Measurements from ENCODE around the gene TP53I13.

TP53I13 gene

DNA sequence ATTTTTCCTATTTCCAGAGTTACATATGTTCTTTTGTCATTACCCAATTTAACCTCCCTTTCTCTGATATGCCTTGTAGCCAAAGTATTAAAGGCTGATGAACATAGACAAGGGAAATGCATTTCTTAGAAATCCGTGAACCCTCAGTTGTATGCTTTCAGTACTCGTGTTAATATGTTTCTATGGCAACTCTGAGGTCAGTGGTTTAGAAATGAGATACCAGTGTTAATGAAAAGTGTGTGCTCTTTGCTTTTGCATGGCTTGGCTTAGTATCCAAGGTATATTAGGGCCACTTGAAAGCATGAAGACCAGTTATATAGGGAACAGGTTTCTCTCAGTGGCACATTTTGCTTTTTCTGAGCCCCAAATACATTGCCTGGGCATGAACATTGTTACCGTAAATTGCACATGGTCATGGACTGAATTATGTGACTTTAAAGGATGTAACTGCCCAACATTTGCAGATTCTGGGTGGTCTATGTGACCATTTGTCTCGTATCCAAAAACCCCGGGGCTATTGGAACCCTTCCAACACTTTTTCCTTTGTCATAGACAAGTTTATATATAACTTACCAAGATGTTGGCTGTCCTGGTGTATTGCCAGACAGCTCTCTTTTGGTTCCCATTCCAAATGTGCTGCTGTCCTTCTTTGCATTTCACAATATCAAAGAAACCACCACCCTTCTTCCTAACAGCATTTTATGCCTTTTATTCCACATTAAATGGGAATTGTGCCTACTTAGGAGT, 19.2 kb upstream of the TP53I13 start:
- TF ChIP-seq RARB (CRISPR knock-in tag; IDR thresholded peaks at IDR 0.05) (no peak), GLIS3 (CRISPR knock-in tag; IDR thresholded peaks at IDR 0.05) (no peak), SNAI2 (CRISPR knock-in tag; IDR thresholded peaks at IDR 0.05) (no peak), CSDC2 (CRISPR knock-in tag; IDR thresholded peaks at IDR 0.05) (no peak), ZNF70 (CRISPR knock-in tag; IDR thresholded peaks at IDR 0.05) (no peak), TCF4 (CRISPR knock-in tag; IDR thresholded peaks at IDR 0.05; ENCODE audit: borderline replicate concordance) (no peak), OSR1 (CRISPR knock-in tag; IDR thresholded peaks at IDR 0.05) (no peak), ESRRG (CRISPR knock-in tag; IDR thresholded peaks at IDR 0.05) (no peak), PATZ1 (CRISPR knock-in tag; IDR thresholded peaks at IDR 0.05; ENCODE audit: borderline replicate concordance) (no peak), PPARA (CRISPR knock-in tag; IDR thresholded peaks at IDR 0.05; ENCODE audit: borderline replicate concordance) (no peak), ZFP3 (CRISPR knock-in tag; IDR thresholded peaks at IDR 0.05) (no peak), TOX (CRISPR knock-in tag; IDR thresholded peaks at IDR 0.05; ENCODE audit: borderline replicate concordance) (no peak), ZC3H10 (CRISPR knock-in tag; IDR thresholded peaks at IDR 0.05) (no peak)
- TF ChIP-seq, protein P1, sequence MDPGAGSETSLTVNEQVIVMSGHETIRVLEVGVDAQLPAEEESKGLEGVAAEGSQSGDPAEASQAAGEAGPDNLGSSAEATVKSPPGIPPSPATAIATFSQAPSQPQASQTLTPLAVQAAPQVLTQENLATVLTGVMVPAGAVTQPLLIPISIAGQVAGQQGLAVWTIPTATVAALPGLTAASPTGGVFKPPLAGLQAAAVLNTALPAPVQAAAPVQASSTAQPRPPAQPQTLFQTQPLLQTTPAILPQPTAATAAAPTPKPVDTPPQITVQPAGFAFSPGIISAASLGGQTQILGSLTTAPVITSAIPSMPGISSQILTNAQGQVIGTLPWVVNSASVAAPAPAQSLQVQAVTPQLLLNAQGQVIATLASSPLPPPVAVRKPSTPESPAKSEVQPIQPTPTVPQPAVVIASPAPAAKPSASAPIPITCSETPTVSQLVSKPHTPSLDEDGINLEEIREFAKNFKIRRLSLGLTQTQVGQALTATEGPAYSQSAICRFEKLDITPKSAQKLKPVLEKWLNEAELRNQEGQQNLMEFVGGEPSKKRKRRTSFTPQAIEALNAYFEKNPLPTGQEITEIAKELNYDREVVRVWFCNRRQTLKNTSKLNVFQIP (CRISPR knock-in tag; IDR thresholded peaks at IDR 0.05; ENCODE audit: borderline replicate concordance, low read depth): no peak
- TF ChIP-seq, protein P2, sequence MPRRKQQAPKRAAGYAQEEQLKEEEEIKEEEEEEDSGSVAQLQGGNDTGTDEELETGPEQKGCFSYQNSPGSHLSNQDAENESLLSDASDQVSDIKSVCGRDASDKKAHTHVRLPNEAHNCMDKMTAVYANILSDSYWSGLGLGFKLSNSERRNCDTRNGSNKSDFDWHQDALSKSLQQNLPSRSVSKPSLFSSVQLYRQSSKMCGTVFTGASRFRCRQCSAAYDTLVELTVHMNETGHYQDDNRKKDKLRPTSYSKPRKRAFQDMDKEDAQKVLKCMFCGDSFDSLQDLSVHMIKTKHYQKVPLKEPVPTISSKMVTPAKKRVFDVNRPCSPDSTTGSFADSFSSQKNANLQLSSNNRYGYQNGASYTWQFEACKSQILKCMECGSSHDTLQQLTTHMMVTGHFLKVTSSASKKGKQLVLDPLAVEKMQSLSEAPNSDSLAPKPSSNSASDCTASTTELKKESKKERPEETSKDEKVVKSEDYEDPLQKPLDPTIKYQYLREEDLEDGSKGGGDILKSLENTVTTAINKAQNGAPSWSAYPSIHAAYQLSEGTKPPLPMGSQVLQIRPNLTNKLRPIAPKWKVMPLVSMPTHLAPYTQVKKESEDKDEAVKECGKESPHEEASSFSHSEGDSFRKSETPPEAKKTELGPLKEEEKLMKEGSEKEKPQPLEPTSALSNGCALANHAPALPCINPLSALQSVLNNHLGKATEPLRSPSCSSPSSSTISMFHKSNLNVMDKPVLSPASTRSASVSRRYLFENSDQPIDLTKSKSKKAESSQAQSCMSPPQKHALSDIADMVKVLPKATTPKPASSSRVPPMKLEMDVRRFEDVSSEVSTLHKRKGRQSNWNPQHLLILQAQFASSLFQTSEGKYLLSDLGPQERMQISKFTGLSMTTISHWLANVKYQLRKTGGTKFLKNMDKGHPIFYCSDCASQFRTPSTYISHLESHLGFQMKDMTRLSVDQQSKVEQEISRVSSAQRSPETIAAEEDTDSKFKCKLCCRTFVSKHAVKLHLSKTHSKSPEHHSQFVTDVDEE (CRISPR knock-in tag; IDR thresholded peaks at IDR 0.05): no peak
- peak; percentile 28; the same call in 2 of the 3 replicates for ATAC-seq

DNA sequence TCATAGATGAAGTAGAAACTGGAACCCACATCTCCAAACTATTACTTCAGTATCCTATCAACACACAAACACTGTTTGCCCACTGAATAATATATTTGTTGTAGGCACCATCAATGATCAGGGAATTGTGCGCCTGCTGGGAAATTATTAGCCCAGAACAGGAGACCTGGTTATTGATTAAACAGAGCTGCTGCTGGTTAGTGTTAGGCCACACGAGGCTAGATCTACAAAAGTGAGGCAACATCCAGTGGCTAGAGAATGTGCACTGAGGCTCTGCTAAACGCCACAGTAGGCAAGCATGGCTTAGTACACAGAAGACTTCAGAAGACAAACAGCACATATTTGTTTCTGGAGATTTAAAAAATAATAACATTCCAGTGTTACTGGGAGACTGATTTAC, 12.7 kb upstream of the TP53I13 start:
- TF ChIP-seq ISL1 (CRISPR knock-in tag; IDR thresholded peaks at IDR 0.05) (no peak), ZFP30 (CRISPR knock-in tag; IDR thresholded peaks at IDR 0.05) (no peak), ZNF565 (CRISPR knock-in tag; conservative IDR thresholded peaks at IDR 0.05; ENCODE audit: low read depth) (no peak), RARB (CRISPR knock-in tag; IDR thresholded peaks at IDR 0.05) (no peak), PATZ1 (CRISPR knock-in tag; IDR thresholded peaks at IDR 0.05; ENCODE audit: borderline replicate concordance) (no peak), ZNF70 (CRISPR knock-in tag; IDR thresholded peaks at IDR 0.05) (no peak), ARNTL (CRISPR knock-in tag; IDR thresholded peaks at IDR 0.05; ENCODE audit: borderline replicate concordance, low read depth) (no peak), CSDC2 (CRISPR knock-in tag; IDR thresholded peaks at IDR 0.05) (no peak), GLIS3 (CRISPR knock-in tag; IDR thresholded peaks at IDR 0.05) (no peak), OSR1 (CRISPR knock-in tag; IDR thresholded peaks at IDR 0.05) (no peak), SNAI2 (CRISPR knock-in tag; IDR thresholded peaks at IDR 0.05) (no peak), ZC3H10 (CRISPR knock-in tag; IDR thresholded peaks at IDR 0.05) (no peak), TCF4 (CRISPR knock-in tag; IDR thresholded peaks at IDR 0.05; ENCODE audit: borderline replicate concordance) (no peak)
- TF ChIP-seq, protein P3, sequence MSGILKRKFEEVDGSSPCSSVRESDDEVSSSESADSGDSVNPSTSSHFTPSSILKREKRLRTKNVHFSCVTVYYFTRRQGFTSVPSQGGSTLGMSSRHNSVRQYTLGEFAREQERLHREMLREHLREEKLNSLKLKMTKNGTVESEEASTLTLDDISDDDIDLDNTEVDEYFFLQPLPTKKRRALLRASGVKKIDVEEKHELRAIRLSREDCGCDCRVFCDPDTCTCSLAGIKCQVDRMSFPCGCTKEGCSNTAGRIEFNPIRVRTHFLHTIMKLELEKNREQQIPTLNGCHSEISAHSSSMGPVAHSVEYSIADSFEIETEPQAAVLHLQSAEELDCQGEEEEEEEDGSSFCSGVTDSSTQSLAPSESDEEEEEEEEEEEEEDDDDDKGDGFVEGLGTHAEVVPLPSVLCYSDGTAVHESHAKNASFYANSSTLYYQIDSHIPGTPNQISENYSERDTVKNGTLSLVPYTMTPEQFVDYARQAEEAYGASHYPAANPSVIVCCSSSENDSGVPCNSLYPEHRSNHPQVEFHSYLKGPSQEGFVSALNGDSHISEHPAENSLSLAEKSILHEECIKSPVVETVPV (CRISPR knock-in tag; IDR thresholded peaks at IDR 0.05): no peak
- TF ChIP-seq, protein P1 (CRISPR knock-in tag; IDR thresholded peaks at IDR 0.05; ENCODE audit: borderline replicate concordance, low read depth): no peak
- 0 out of 3 replicates have a peak, but pooled peaks have one; percentile 13 for ATAC-seq

Data from SK-N-SH treated with all-trans-retinoic acid at 6 μM for 48 hours (cell line).